ENCODE data around the gene TMEM217.

DNA sequence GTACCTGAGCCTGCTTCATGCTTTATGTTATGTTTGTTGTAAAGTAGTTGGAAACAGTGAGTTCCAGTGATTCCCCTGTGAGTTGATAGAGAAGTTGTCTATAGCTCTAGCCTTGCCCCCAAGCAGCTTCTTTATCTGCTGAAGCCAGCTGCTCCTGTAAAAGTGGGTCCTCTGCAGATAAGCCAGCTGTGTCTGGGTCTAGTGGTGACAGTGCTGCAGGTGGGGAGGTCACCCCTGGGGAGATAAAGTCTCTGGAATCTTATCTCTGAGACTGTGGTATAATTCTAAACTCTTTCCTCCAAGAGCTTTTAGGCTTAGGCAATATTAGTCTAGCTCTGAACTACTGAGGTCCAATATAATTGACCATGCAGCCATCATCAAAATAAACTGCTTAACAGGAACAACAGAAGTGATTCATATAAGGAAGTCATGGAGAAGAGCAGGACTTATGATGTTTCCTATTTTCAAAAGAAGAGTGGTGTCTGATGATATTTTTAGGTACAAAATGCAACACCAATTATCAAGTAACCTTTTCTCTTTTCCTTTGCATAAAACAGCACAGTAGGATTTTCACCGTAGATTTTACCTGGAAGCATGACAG is 44.2 kb upstream of the TMEM217 start:
- TF ChIP-seq, protein P1, sequence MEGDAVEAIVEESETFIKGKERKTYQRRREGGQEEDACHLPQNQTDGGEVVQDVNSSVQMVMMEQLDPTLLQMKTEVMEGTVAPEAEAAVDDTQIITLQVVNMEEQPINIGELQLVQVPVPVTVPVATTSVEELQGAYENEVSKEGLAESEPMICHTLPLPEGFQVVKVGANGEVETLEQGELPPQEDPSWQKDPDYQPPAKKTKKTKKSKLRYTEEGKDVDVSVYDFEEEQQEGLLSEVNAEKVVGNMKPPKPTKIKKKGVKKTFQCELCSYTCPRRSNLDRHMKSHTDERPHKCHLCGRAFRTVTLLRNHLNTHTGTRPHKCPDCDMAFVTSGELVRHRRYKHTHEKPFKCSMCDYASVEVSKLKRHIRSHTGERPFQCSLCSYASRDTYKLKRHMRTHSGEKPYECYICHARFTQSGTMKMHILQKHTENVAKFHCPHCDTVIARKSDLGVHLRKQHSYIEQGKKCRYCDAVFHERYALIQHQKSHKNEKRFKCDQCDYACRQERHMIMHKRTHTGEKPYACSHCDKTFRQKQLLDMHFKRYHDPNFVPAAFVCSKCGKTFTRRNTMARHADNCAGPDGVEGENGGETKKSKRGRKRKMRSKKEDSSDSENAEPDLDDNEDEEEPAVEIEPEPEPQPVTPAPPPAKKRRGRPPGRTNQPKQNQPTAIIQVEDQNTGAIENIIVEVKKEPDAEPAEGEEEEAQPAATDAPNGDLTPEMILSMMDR (conservative IDR thresholded peaks at IDR 0.05), result no peak
- TF ChIP-seq ZFX (IDR thresholded peaks at IDR 0.05), result no peak
